A549 treated with Hydrocortisone at 1 μM for 4 hours (cell line): ENCODE data around the gene GPR160. TPM values are rescaled to one million over a fixed set of nuclear protein-coding genes. Genes with fewer than 3 reads are reported as not detected.

Source experiments
- total RNA-seq: library from RNA; stranded (reverse); fragments of 200-300 nt; extraction: Qiagen RNA extraction; gene quantifications from 5 replicates; pipeline ENCODE4 v1.2.3, GENCODE V29; 2022

GPR160 gene
- total RNA-seq, result 1.4 to 1.9 TPM (median 1.6 TPM) in 5 replicates

DNA sequence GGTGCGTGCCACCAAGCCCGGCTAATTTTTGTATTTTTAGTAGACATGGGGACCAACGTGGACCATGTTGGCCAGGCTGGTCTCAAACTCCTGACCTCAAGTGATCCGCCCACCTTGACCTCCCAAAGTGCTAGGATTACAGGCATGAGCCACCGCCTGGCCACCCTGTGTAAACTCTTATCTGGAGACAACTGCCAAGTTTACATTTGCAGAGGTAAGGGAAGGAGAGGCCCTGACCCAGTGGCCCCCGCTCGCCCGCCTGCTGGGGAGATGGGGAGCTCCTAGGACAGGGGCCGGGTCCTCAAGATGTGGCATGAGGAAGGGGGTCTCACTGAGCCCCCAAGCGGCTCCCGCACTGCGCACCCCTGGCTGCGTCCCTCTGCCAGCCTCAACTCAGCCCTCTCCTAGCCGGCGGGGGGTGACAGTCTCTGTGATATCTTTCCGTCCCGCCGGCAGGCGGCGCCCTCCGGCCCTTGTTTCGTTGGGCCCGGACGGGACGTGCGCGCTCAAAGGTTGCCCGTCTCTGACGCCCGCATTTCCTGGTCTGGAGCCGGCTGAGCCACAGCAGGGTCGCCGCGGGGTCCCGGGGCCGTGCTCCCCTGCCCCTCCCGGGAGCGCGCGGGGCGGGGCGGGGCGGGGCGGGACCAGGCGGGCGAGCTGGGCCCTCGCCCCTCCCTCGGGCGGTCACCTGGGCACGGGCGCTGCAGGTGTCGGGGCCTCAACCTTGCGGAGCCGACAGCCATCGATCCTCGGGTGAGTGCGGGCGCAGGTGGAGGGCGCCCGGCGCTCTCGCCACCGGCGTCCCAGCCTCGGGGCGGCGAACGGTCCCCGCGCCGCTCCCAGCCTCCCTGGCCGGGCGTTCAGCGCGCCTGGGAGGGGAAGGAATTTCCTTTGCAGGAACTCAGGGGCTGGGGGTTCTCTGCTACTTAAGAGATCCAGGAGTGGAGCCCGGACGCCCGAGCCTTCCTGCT lies at the start of gene GPR160:
Gene GPR160, plus strand, starts transcription at position 533 of the 971 bp plus-strand sequence. CDS start 45,978 bp downstream, outside the sequence.

Other genes starting within 250 kb of the GPR160 start
- gene LRRIQ4, start 225.1 kb upstream of the GPR160 start, total RNA-seq, result not detected in 5 replicates
- not detected in 5 replicates for gene LRRC34, start 225.1 kb upstream of the GPR160 start, total RNA-seq
- not detected in 5 replicates for gene LRRC31, start 168.1 kb upstream of the GPR160 start, total RNA-seq
- not detected in 5 replicates for gene SAMD7, start 126.4 kb upstream of the GPR160 start, total RNA-seq
- 72.7 to 144 TPM (median 83.8 TPM) in 5 replicates for gene SEC62, start 71.2 kb upstream of the GPR160 start, total RNA-seq
- 8.5 to 15.4 TPM (median 14.8 TPM) in 5 replicates for gene PHC3, start 143.7 kb downstream of the GPR160 start, total RNA-seq
- 12.1 to 20.5 TPM (median 17.9 TPM) in 5 replicates for gene PRKCI, start 184.4 kb downstream of the GPR160 start, total RNA-seq